ENCODE results near the gene DDX47. TPM values are rescaled to one million over a fixed set of nuclear protein-coding genes. Genes with fewer than 3 reads are reported as not detected.

The DDX47 gene
- total and polyA plus RNA-seq, 2 of the 13 experiments (the other 11 are each of a cell fraction or from before 2014, with no cell fraction given), result 48.5 to 78.7 TPM

DNA sequence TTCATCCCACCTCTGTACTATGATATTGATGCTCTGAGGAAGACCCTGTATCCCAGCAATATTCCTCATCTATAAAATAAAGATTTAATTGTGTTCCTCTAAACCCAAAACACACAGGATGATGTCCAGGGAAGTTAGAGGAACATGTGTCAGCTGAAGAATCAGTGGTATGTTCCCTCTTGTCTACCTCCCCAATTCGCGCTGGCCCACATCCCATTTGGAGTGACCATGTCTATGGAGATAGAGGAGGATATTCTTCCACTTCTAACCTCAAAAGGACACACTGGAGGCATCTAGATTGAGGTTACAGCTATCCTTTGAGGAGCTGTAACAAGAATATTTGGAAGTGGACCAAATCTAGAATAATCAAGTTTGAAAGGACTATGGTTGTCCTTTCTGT is 29.0 kb upstream of the DDX47 start:
- Histone ChIP-seq H3K9me3 (ENCODE audit: low read length) (no peaks in the 10 kb centered on the region), H3K4me1 (ENCODE audit: insufficient read depth, low read length) (peaks cover 35% of the 10 kb centered on the region), H3K36me3 (replicated peaks in 1 of 2; ENCODE audit: control insufficient read depth in 1 of 2, insufficient read depth in 2 of 2, low read length in 2 of 2) (no peaks in the 10 kb centered on the region), H3K4me3 (replicated peaks in 1 of 3; ENCODE audit: insufficient read depth in 1 of 3, low read depth in 2 of 3, low read length in 3 of 3) (no peak overlapping the region), H3K27ac (ENCODE audit: extremely low read length, insufficient read depth, low read length) (no peak overlapping the region), H2AFZ (ENCODE audit: low read length) (no peak overlapping the region), H3K27me3 (ENCODE audit: control insufficient read depth in 1 of 2, insufficient read depth in 2 of 2, low read length in 2 of 2) (peaks cover 0 to 35% of the 10 kb centered on the region in 2 experiments; a peak in 4 of 5 replicates), H3K79me2 (ENCODE audit: insufficient read depth, low read length) (no peaks in the 10 kb centered on the region), H4K20me1 (ENCODE audit: insufficient read depth, low read length) (no peaks in the 10 kb centered on the region), H3K4me2 (ENCODE audit: low read depth, low read length) (no peak overlapping the region), H3K9ac (ENCODE audit: insufficient read depth, low read depth, low read length) (no peak overlapping the region)
- WGBS (ENCODE audit: low lambda C conversion rate), result 85% methylated on average over 2 of the region's 2 CpGs
- ChIA-PET CTCF (ENCODE audit: low intra/inter-chr PET ratio, low total read pairs) (no interaction called here), POLR2A (no interaction called here)
- BruUV-seq (replicated peaks), result no TSS peak
- FAIRE-seq (no peak), DNase-seq (ENCODE audit: low spot score) (no peak), ATAC-seq (no peak)
- in situ Hi-C loops (cut with HindIII; ENCODE audit: extremely low pct_ligation_motif_present, low pct_unique_long_range_greater_than_20kb) (loop anchor here (25.0 kb wide), 1 partner anchor 428 kb away; no protein-coding TSS in a partner anchor), intact Hi-C loops (cut with micrococcal nuclease; ENCODE audit: unreplicated experiment) (no loop called here)
- TF ChIP-seq, protein P1, sequence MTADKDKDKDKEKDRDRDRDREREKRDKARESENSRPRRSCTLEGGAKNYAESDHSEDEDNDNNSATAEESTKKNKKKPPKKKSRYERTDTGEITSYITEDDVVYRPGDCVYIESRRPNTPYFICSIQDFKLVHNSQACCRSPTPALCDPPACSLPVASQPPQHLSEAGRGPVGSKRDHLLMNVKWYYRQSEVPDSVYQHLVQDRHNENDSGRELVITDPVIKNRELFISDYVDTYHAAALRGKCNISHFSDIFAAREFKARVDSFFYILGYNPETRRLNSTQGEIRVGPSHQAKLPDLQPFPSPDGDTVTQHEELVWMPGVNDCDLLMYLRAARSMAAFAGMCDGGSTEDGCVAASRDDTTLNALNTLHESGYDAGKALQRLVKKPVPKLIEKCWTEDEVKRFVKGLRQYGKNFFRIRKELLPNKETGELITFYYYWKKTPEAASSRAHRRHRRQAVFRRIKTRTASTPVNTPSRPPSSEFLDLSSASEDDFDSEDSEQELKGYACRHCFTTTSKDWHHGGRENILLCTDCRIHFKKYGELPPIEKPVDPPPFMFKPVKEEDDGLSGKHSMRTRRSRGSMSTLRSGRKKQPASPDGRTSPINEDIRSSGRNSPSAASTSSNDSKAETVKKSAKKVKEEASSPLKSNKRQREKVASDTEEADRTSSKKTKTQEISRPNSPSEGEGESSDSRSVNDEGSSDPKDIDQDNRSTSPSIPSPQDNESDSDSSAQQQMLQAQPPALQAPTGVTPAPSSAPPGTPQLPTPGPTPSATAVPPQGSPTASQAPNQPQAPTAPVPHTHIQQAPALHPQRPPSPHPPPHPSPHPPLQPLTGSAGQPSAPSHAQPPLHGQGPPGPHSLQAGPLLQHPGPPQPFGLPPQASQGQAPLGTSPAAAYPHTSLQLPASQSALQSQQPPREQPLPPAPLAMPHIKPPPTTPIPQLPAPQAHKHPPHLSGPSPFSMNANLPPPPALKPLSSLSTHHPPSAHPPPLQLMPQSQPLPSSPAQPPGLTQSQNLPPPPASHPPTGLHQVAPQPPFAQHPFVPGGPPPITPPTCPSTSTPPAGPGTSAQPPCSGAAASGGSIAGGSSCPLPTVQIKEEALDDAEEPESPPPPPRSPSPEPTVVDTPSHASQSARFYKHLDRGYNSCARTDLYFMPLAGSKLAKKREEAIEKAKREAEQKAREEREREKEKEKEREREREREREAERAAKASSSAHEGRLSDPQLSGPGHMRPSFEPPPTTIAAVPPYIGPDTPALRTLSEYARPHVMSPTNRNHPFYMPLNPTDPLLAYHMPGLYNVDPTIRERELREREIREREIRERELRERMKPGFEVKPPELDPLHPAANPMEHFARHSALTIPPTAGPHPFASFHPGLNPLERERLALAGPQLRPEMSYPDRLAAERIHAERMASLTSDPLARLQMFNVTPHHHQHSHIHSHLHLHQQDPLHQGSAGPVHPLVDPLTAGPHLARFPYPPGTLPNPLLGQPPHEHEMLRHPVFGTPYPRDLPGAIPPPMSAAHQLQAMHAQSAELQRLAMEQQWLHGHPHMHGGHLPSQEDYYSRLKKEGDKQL (CRISPR knock-in tag; IDR thresholded peaks at IDR 0.05; ENCODE audit: low read depth), result no peak

Measured in HepG2 (cell line).